ENCODE data around the gene HSPA4.
"Not testable (repeated sequence)": the region's sequence is repeated elsewhere in the genome, so short reads cannot be mapped to it uniquely, and the experiment has no call there.

Gene HSPA4

DNA sequence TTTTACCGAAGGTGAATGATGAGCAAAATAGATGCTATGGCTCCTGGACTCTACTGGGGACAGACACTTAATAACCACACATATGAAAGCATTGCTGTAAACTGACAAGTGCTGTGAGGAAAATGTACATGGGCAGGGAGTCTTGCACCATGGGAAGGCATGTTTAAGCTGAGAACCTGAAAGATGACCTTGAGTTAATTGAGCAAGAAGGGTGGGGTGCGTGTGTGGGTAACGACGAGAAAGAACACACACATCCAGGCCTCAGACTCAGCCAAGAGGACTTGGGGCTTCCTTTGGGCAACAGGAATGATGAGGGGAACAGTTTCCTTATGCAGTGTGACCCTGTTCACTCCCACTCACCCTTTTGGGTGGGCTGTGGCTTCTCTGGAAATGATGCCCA, 73.1 kb downstream of the HSPA4 start:
- no peak for DNase-seq (ENCODE audit: low read depth)

DNA sequence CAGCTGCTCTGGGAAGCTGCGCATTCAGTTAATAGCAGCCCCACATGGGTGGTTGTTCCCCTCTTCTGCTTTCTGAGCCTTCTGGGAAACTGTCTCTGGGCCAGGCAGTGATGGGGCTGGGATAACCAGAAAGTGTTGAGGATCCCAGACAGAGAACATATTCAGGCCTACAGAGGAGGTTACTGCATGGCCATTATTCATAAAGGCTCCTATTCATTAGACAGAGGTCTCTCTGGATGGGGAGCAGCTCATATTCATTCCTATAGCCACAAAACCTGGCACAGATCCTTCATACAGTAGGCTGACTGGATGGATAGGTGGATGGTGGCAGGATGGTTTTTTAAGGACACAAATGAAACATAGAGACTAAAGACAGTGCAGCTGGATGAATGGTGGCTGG, 76.3 kb downstream of the HSPA4 start:
- DNase-seq (ENCODE audit: low read depth), result no peak

DNA sequence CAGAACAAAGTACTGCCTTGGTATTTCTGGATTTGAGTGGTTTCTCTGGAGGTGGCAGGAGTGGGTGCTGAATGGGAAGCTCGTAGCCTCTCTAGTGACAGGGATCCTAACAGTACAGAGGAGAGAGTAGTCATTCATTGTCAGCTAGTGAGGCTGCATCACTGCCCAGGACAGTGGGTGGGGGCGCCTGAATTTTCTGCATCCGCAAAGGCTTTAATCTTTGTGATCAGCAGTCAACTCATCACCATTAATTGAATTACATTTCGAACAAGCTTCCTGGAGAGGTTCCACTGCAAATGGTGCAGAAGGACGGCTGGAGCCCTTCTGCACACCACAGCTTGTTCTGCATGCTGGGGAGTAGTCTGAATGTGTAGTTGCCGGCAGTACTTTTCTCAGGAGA, 77.5 kb downstream of the HSPA4 start:
- no peak for DNase-seq (ENCODE audit: low read depth)

DNA sequence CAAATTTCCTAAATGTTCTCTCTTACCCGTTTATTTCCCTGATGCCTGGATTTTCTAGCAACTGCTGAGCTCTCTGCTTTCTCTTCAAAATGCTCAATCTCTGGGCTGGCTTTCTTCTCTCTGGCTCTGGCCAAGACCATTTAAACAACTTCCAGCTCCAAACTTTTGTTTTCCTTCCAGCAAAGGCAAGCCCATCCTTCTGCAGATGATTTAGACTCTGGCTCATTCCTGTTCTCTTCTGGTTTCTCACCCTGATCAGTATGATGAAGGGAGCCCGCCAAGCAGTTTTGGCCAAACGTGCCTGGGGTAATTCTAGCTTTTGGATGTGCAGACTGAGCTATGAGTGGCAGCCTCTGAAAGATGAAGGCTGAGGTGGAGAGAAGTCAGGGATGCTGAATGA, 78.1 kb downstream of the HSPA4 start:
- DNase-seq (ENCODE audit: low read depth), result no peak

DNA sequence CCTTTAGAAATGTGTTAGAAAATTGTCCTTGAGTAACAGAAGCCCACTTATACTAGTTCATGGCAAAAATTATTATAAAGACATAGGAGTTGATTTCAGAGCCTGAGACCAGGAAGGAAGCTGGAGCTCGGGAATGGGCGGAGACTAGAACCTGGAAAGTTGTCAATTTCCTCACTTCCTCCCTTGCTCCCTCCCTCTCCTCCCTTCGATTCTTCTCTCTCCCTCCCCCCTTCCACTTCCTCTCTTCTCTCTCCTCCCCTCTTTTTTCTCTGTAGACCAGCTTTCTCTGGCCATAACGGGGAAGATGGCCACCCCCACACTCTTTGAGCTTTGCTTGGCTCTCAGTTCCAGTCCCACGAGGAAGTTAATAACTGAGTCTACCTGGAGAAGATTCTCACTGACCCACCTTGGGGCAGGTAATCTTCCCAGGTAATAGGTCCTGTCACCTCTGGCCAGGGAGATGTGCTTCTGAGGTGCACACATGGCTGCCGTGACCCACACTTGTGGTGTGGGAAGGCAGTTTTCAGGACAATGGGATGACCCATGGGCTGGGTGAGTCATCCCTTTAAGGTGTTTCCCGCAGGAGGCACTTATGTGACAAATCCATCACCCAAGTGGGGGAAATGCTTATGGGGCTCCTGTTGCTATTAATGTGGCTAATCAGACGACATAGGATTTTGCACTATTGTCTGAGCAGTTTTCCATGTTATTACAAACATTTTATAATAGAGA, 78.7 kb downstream of the HSPA4 start:
- DNase-seq (ENCODE audit: low read depth), result no peak

DNA sequence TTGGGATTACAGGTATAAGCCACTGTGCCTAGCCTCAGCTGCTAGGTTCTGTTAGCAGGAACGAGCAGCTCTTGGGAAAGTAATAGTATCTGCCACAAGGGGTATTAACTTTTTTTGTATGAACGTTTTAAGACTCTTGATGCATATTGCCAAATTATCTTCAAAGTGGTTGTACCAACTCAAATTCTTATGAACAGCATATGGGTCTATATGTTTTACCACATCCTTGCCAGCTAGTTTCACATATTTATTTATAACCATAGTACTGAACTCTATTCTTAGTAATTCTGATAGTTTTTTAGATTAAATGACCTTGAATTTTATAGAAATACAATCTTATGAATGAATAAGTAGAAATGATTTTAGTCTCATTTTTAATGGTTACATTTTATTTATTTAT, 80.9 kb downstream of the HSPA4 start:
- no peak for DNase-seq (ENCODE audit: low read depth)

DNA sequence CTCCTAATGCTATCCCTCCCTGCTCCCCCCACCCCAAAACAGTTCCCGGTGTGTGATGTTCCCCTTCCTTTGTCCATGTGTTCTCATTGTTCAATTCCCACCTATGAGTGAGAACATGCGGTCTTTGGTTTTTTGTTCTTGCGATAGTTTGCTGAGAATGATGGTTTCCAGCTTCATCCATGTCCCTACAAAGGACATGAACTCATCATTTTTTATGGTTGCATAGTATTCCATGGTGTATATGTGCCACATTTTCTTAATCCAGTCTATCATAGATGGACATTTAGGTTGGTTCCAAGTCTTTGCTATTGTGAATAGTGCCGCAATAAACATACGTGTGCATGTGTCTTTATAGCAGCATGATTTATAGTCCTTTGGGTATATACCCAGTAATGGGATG, 81.4 kb downstream of the HSPA4 start:
- not testable (repeated sequence) for DNase-seq (ENCODE audit: low read depth)

DNA sequence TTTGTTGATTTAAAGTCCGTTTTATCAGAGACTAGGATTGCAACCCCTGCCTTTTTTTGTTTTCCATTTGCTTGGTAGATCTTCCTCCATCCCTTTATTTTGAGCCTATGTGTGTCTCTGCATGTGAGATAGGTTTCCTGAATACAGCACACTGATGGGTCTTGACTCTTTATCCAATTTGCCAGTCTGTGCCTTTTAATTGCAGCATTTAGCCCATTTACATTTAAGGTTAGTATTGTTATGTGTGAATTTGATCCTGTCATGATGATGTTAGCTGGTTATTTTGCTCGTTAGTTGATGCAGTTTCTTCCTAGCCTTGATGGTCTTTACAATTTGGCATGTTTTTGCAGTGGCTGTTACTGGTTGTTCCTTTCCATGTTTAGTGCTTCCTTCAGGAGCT, 85.1 kb downstream of the HSPA4 start:
- not testable (repeated sequence) for DNase-seq (ENCODE audit: low read depth)

DNA sequence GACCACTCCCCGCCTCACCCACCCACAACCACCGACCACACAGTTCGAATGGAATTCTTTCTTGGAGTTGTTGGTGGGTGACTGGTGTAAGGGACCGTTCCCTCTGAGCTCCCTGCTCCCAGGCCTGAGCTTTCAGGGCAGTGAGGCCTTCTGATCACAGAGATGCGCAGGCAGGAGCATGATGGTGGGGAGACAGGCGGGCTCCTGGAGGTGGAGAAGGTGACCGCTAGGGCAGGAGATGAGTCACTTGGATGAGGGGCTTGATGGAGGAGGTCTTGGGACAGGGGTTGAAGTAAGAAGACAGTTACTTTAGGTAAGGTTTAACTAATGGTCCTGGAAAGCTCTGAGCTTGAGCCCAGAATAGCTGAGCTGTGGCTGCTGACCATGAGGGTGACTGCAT, 88.5 kb downstream of the HSPA4 start:
- no peak for DNase-seq (ENCODE audit: low read depth)

DNA sequence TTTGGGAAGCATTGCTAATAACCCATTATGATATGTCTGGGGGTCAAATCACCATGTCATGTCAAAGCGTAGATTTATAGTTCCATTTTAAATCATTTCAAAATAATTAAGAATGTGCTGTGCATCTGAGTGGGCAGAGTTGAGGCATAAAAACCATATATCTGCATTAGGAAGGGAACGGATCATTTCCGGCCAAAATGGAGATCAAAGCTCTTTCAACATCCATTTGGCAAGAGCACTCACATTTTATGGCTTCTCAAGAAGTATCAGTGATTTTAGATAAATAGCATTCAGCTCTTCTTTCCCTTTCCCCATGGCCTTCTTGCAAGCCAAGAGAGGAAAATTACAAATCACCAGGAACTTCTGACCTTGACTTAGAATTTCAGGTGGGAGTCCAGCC, 89.9 kb downstream of the HSPA4 start:
- DNase-seq (ENCODE audit: low read depth), result no peak

DNA sequence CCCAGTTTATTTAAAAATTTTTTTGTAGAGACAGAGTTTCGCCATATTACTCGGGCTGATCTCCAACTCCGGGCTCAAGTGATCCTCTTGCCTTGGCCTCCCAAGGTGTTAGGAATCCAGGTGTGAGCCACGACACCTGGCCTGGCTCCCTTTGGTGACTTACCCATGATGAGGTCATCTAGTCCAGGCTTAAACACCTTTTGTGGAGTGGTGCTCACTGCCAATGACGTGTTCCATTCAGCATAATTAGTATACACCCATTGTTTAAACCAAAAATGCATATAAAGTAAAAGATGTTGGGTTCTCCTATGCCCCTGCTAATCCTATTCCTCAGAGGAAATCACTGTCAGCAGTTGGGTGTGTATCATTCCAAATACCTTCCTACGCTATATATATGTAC, 91.0 kb downstream of the HSPA4 start:
- DNase-seq (ENCODE audit: low read depth), result no peak

DNA sequence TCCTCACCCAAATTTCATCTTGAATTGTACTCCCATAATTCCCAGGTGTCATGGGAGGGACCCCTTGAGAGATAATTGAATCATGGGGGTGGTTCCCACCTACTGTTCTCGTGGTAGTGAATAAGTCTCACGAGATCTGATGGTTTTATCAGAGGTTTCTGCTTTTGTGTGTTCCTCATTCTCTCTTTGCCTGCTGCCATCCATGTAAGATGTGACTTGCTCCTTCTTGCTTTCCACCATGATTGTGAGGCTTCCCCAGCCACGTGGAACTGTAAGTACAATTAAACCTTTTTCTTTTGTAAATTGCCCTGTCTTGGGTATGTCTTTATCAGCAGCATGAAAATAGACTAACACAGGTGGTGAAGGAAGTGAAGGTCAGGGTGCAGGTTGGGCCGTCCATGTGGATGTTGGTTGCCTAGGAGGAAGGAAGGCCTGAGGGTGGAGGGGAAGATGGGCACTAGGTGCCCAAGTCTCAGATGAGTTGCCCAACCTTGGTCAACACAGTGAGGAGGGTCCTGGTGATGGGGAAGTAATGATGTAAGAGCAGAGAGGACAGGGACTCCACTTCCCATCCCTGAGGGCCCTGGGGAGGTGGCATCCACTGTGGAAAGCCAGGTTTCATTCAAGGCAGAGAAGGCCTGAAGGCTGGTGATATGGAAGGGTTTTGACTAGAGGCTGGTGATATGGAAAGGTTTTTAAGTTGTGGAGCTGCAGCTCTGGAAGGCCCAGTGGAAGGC, 92.6 kb downstream of the HSPA4 start:
- DNase-seq (ENCODE audit: low read depth), result no peak

DNA sequence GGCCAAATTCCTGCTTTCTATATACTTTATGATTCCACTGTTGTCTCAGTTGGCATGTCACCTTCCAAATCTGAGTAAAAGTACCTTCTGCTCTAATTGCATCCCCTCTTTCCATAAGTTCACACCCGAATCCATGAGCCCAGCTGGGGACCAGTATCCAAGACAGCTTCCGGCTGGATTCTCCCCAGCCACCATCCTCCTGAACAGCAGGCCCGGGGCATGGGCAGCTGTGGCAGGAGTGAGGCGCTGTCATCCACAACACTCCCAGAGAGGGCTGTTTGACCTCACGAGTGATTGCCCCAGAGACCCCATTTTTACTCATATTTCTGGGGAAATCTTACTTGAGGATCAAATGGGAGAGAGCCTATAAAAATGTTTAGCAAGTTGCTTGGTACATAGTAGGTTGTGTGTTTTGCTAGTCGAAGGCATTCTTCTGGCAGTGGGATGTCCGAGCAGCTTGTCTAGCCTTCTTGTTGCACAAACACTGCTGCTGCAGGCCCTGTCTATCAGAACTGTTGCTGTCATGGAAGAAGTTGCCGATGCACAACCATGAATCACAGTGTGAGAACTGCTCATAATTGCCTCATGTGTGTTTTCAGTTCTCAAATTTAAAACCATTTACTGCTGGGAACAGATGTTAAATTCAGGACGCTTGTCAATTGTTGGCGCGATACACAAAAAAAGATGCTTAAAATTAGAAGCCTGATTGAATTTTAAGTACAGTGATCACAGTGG, 93.8 kb downstream of the HSPA4 start:
- DNase-seq (ENCODE audit: low read depth), result no peak

DNA sequence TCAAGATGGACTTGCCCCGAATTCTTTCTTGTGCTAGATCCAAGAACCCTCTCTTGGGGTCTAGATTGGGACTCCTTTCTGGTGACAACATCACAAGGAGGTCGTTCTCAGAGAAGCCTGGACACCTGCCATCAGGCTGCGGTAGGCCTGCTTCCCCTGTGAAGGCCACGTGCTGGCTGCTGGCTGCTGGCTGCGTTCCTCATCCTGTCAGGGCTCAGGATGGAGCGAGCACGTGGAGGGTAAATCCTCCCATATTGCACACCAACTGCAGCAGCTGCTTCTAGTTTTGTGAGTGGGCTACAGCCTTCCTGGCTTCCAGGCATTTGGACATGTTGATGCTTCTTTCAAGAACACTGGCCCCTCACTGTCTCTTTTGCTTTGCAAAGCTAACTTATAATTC, 95.6 kb downstream of the HSPA4 start:
- no peak for DNase-seq (ENCODE audit: low read depth)

DNA sequence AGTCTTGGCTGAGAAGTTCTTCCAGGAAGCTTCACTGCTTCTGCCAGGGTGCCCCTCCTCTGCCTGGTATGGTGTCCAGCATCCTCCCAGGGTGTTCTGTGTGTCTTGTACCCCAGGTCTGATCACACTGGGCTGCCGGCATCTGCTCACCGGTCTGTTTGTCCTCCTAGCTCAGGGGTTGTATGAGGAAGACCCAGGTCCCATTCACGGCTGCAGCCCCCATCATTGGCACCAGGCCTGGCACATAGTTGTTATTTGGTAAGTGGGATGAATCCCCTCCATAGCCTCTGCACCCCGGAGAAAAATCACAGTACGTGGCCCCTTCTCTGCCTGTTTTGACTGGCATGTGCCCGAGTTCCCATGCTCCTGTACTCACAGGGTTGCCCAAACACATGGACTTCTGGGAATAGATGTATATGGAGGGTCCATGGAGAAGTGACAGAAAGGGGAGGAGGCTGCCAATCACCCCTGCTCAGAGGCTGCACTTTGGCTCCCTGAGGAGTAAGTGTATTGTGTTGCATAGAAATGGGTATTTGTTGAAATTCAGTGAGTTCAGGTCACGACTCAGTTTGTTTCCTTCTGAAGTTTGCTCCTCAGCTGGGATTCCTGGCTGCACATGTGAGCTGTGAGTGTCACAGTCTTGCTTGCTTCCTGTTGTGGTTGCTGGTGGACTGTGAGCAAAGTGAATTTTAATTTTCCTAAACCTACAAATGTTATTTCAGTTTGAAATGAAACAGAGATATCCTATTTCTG, 96.2 kb downstream of the HSPA4 start:
- no peak for DNase-seq (ENCODE audit: low read depth)

DNA sequence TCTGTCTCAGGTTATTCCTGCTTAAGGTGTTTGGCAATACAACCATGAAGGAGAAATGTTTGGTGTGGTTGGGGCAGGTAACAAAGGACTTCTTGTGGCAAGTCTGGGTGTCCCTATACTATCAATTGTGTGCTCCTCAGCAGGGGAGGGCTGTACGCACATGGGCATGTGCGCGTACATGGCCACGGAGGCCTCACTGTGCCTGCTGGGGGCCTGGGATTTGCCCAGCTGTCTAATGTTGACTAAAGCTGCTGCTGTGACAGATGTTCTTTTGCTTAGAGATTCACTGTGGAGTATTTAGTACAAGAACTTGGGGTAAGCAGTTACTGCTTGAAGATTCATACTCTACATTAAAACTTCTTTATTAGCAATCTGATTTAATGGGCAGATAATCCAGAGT, 97.5 kb downstream of the HSPA4 start:
- DNase-seq (ENCODE audit: low read depth), result no peak

DNA sequence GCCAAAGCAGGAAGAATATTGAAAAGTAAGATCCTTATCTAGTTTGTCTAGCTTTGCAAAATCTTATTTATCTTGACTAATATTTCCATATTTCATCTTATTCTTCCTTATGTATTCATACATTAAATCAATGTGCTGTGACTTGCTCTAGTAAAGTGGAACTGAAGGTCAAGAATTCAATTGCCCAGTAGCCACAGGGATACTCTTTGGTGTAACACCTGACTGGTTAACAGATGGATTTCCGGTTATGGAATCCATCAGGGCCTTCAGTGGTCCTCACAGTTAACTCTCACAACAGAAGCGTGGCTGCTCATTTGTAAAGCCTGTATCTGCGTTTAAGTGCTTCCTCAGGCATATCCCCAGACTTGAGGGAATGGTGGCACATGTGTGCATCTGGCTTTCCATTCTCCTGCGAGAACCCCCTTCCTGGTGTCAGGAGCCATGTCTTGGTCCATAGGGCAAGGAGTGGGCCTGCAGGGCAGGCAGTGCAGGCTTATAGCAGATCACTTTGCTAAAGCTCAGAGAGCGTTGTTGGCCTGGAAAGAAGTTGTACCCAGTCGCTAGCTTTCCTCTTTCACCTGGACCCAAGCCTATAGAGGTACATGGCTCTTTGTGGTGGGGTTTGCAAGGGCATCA, 99.2 kb downstream of the HSPA4 start:
- no peak for DNase-seq (ENCODE audit: low read depth)

DNA sequence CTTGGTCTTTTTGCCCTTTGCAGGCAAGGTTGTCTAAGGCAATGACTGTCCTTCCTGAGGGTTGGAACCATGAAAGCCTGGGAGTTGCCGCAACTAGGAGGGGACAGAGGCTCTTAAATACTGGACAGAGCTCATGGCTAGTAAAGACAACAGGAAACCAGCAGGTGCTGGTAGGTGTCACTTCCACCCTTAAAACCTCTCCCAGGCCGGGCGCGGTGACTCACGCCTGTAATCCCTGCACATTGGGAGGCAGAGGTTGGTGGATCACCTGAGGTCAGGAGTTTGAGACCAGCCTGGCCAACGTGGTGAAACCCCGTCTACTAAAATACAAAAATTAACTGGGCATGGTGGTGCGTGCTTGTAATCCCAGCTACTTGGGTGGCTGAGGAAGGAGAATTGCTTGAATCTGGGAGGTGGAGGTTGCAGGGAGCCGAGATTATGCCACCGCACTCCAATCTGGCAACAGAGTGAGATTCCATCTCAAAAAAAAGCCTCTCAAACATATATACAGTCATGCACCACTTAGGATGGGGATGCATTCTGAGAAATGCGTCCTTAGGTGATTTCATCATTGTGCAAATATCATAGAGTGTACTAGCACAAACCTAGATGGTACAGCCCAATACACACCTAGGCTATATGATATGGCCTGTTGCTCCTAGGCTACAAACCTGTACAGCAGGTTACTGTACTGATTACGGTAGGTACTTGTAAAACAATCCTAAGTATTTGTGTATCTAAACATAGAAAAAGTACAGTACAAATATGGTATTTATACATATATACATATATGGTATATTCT, 102.7 kb downstream of the HSPA4 start:
- no peak for DNase-seq (ENCODE audit: low read depth)

DNA sequence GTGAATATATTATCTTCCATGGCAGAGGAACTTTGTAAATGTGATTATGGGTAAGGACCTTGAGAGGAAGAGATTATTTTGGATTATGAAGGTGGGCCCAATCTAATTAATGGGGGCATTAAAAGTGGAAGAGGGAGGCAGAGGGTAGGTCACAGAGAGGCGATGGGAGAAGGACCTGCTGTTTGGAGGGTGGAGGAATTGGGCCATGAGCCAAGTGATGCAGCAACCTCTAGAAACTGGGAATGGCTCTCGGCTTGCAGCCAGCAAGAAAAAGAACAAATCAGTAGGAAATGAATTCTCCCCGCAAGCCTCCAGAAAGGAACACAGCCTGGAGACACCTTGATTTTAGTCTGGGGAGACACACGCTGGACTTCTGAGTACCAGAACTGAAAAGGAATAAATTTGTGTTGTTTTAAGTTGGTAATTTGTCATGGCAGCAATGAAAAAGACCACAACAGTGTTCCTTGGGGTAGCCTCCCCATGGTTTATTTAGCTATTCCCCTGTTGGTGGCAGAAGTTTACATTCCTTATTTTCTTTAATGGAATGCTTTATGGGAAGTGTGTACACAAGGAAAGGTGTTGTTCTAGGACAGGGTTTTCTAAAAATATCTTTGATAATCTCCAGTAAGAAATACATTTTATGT, 103.6 kb downstream of the HSPA4 start:
- no peak for DNase-seq (ENCODE audit: low read depth)
